A673 (cell line): ENCODE measurements around the gene C17orf113. TPM values are rescaled to one million over a fixed set of nuclear protein-coding genes. Genes with fewer than 3 reads are reported as not detected.

ENCODE experiments used
- BruUV-seq: library from RNA; stranded (reverse); fragments of 400-500 nt; replicated peaks from 2 replicates; lab custom pipeline; 2021; lab: Mats Ljungman, UMichigan
- CTCF ChIA-PET: fragments of 300-600 bp; sonication (Branson Sonifier 250); formaldehyde crosslinking; loops from one replicate; lab custom pipeline; 2022; ENCODE audit warnings: antibody characterized with exemption; lab: Charles Lee
- POLR2A ChIA-PET: fragments of 300-600 bp; sonication (Branson Sonifier 250); formaldehyde crosslinking; loops from one replicate; lab custom pipeline; 2022; ENCODE audit warnings: antibody characterized with exemption; ENCODE audit not compliant: low non-redundant PET; lab: Charles Lee
- DNase-seq: peaks from one replicate; pipeline ENCODE4 v3.0.0-alpha.2; 2015; ENCODE audit warnings: low spot score
- H3K27ac ChIP-seq: fragments of 200-600 bp; sonication (generic); 2 replicates; pipeline ENCODE4 v1.5.1; 2016; ENCODE audit warnings: mixed run types, low read depth, mild to moderate bottlenecking, mixed read lengths, antibody characterized with exemption, low read length; ENCODE audit not compliant: poor library complexity, severe bottlenecking
- H3K27me3 ChIP-seq: fragments of 200-600 bp; sonication (generic); replicated peaks from 2 replicates; pipeline ENCODE4 v1.6.1; 2017; ENCODE audit warnings: mixed run types, low read depth, mild to moderate bottlenecking, mixed read lengths, antibody characterized with exemption, low read length; ENCODE audit not compliant: insufficient read depth, poor library complexity
- H3K36me3 ChIP-seq: fragments of 200-600 bp; sonication (generic); 2 replicates; pipeline ENCODE4 v1.6.1; 2016; ENCODE audit warnings: mixed run types, mild to moderate bottlenecking, mixed read lengths, antibody characterized with exemption, low read length; ENCODE audit not compliant: insufficient read depth, poor library complexity, severe bottlenecking
- H3K4me1 ChIP-seq: fragments of 200-600 bp; sonication (generic); 2 replicates; pipeline ENCODE4 v1.6.1; 2017; ENCODE audit warnings: mixed run types, mild to moderate bottlenecking, mixed read lengths, antibody characterized with exemption, low read length; ENCODE audit not compliant: insufficient read depth, poor library complexity, severe bottlenecking
- H3K4me3 ChIP-seq: fragments of 200-600 bp; sonication (generic); 2 replicates; pipeline ENCODE4 v1.5.1; 2016; ENCODE audit warnings: low read depth, mixed run types, mild to moderate bottlenecking, mixed read lengths, low read length; ENCODE audit not compliant: poor library complexity, severe bottlenecking
- H3K9me3 ChIP-seq: fragments of 200-600 bp; sonication (generic); 2 replicates; pipeline ENCODE4 v1.6.1; 2016; ENCODE audit warnings: mixed run types, low read depth, mild to moderate bottlenecking, mixed read lengths, antibody characterized with exemption, low read length; ENCODE audit not compliant: poor library complexity, severe bottlenecking
- EZH2 ChIP-seq: fragments of 200-600 bp; sonication (generic); IDR thresholded peaks from 2 replicates; pipeline ENCODE4 v1.6.1; 2017; ENCODE audit warnings: borderline replicate concordance, low read depth, mild to moderate bottlenecking, mixed read lengths, antibody characterized with exemption, low read length; ENCODE audit not compliant: poor library complexity, severe bottlenecking
- intact Hi-C: fragments of 100-400 bp; cut with micrococcal nuclease; formaldehyde crosslinking; loops from one replicate; pipeline ENCODE4 v1.10.0; 2022; ENCODE audit not compliant: unreplicated experiment
- total RNA-seq: library from RNA; stranded (reverse); gene quantifications from 2 replicates; pipeline ENCODE4 v1.2.3, GENCODE V29; 2021
- TF ChIP-seq, protein P1 (sequence below): fragments of 300-800, 200-600 bp; sonication (generic); conservative IDR thresholded peaks from 2 replicates; pipeline ENCODE4 v1.5.1; 2017; ENCODE audit warnings: low read depth, mild to moderate bottlenecking, antibody characterized with exemption, low read length, moderate library complexity, mixed read lengths

The C17orf113 gene
- total RNA-seq, 1 experiment from 2014 or later: 0.41 TPM

DNA sequence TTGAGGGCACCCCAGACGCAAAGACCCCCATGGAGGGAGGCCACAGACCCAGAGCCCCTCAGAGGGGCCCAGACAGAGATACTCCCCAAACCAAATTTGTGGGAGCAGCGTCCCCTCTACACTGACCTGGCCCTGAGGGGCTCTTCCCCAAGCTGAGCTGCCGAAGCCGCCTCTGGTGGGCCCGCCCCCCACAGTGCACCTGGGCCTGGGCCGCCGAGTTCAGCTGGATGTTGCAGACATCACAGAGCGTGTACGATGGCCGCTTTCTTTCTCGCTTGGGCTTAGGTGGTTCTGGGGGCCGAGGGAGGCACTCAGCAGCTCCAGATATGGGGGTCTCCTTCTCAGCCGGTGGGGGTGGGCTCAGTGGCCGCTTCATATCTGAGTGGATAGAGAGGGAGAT lies 12.3 kb upstream of the C17orf113 start:
- no peaks in the 10 kb centered on the region for H3K36me3 ChIP-seq
- H3K9me3 ChIP-seq: no peaks in the 10 kb centered on the region
- DNase-seq: no peak
- no peaks in the 10 kb centered on the region for H3K27me3 ChIP-seq
- no peak overlapping the region for H3K27ac ChIP-seq
- H3K4me3 ChIP-seq: no peak overlapping the region
- intact Hi-C loops: no loop called here
- H3K4me1 ChIP-seq: no peaks in the 10 kb centered on the region
- POLR2A ChIA-PET: no interaction called here
- BruUV-seq: no TSS peak
- CTCF ChIA-PET: no interaction called here
- TF ChIP-seq EZH2: no peak
- TF ChIP-seq, protein P1, sequence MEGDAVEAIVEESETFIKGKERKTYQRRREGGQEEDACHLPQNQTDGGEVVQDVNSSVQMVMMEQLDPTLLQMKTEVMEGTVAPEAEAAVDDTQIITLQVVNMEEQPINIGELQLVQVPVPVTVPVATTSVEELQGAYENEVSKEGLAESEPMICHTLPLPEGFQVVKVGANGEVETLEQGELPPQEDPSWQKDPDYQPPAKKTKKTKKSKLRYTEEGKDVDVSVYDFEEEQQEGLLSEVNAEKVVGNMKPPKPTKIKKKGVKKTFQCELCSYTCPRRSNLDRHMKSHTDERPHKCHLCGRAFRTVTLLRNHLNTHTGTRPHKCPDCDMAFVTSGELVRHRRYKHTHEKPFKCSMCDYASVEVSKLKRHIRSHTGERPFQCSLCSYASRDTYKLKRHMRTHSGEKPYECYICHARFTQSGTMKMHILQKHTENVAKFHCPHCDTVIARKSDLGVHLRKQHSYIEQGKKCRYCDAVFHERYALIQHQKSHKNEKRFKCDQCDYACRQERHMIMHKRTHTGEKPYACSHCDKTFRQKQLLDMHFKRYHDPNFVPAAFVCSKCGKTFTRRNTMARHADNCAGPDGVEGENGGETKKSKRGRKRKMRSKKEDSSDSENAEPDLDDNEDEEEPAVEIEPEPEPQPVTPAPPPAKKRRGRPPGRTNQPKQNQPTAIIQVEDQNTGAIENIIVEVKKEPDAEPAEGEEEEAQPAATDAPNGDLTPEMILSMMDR: no peak

DNA sequence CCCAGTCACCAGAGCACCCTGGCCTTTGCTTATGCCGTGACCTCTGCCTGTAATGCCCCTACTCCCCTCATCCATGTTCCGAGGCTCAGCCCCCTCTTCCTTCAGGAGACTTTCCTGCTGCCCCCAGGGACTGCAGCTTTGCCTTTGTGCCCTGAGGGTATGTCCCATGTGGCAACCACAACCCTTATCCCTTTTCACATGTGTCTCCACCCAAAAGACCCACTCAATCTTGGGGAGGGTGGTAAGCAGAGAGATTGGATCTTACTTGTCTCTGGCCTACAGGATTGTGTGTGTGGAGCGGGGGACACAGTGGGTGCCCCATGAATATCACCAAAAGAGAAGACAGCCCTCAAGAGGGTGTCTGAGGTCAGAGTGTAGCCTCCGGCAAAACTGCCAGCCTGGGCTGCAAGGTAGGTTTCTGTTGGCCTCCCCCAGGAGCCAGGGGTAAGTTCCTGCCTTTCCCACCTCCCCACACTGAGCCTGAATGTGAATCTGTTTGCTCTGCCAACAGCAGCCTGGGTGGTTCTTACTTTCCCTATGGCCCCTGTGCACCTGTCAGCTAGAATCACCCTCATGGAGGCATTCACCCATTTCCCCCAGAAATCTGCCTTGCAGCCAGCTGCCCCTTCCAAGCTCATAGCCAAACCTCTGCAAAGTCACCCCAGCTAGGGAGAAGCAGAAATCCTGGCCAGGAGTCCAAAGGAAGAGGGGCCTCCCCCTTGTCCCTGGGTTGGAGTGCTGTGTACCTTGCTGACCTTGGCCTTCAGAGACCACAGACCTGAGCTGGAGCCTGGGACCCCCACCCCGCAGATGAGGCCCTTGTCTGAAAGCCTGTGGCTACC lies 11.5 kb upstream of the C17orf113 start:
- no peak for DNase-seq
- H3K27me3 ChIP-seq: no peaks in the 10 kb centered on the region
- H3K9me3 ChIP-seq: no peaks in the 10 kb centered on the region
- intact Hi-C loops: no loop called here
- ChIA-PET POLR2A (no interaction called here), CTCF (interaction anchor here (0.7 kb wide), 1 partner anchor 30 kb away, joined by 13 read pairs; no protein-coding TSS in a partner anchor)
- BruUV-seq: no TSS peak
- H3K36me3 ChIP-seq: no peaks in the 10 kb centered on the region
- no peaks in the 10 kb centered on the region for H3K4me1 ChIP-seq
- H3K27ac ChIP-seq: no peak overlapping the region
- TF ChIP-seq EZH2: no peak
- TF ChIP-seq, protein P1: no peak
- H3K4me3 ChIP-seq: no peak overlapping the region

DNA sequence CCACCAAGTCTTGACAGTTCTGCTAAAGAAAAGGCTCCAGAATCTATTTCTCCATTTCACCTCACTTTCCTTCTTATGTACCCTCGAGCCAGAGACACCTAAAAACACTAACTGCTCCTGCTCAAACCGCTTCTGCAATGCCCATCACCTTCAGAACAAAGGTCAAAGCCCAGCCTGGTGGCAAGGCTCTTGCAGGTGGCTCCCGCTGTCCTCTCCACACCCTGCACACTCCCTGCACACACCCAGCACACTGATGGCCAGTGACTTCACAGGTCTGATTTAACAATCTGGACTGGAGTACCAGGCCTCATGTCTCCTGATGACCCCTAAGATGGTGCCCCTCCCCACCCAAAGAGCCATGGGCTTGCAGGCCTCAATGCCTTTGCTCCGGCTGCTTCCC lies 9.8 kb upstream of the C17orf113 start:
- Histone ChIP-seq H3K27ac (no peak overlapping the region), H3K4me3 (no peak overlapping the region), H3K9me3 (no peaks in the 10 kb centered on the region), H3K27me3 (no peaks in the 10 kb centered on the region), H3K36me3 (no peaks in the 10 kb centered on the region), H3K4me1 (no peaks in the 10 kb centered on the region)
- no TSS peak for BruUV-seq
- ChIA-PET POLR2A (no interaction called here), CTCF (no interaction called here)
- DNase-seq: no peak
- TF ChIP-seq, protein P1: no peak
- no peak for TF ChIP-seq EZH2
- intact Hi-C loops: no loop called here
